Measurements from ENCODE around the gene GPS1. TPM values are rescaled to one million over a fixed set of nuclear protein-coding genes. Genes with fewer than 3 reads are reported as not detected.

Gene GPS1
- total and polyA plus RNA-seq, 2 experiments from 2014 or later = 136 to 242 TPM

GRCh38 chr17:82084373-82085030 is 32.8 kb downstream of the GPS1 start:
- no peak for ATAC-seq
- peaks cover 59% of the 10 kb centered on the region; the same call in 2 of the 3 replicates for H3K36me3 Mint-ChIP-seq (ENCODE audit: low read depth)

More at GRCh38 chr17:82084373-82085030, 32.8 kb downstream of the GPS1 start:
- Histone ChIP-seq H3K36me3 (ENCODE audit: insufficient read depth) (peaks cover 11% of the 10 kb centered on the region; the same call in 1 of the 2 replicates), H3K27ac (ENCODE audit: low read depth) (no peak overlapping the region), H3F3A (replicated peaks; ENCODE audit: low read depth) (peaks cover 18% of the 10 kb centered on the region), H3K79me2 (replicated peaks; ENCODE audit: insufficient read depth) (no peaks in the 10 kb centered on the region), H3K4me3 (no peak overlapping the region), H4K20me1 (replicated peaks; ENCODE audit: insufficient read depth) (peaks cover 17% of the 10 kb centered on the region), H3K27me3 (ENCODE audit: insufficient read depth) (no peaks in the 10 kb centered on the region), H3K4me1 (ENCODE audit: insufficient read depth) (no peaks in the 10 kb centered on the region), H3K4me2 (no peak overlapping the region), H2AFZ (no peak overlapping the region), H3K9me2 (ENCODE audit: insufficient read depth) (no peaks in the 10 kb centered on the region)
- H3K4me3 Mint-ChIP-seq = no peak overlapping the region
- no peaks in the 10 kb centered on the region for H3K9me3 Mint-ChIP-seq
- no peaks in the 10 kb centered on the region for H3K4me1 Mint-ChIP-seq
- H3K27ac Mint-ChIP-seq = no peak overlapping the region
- TF ChIP-seq ZNF462 (CRISPR knock-in tag; IDR thresholded peaks at IDR 0.05) = no peak
- TF ChIP-seq EZH2 (IDR thresholded peaks at IDR 0.05; ENCODE audit: low read depth, unreplicated experiment) = no peak
- peaks cover 11% of the 10 kb centered on the region for H3K27me3 Mint-ChIP-seq (ENCODE audit: insufficient read depth, low read depth, poor library complexity)
- no peak for DNase-seq (ENCODE audit: low spot score)
